Measurements from ENCODE around the gene TUT4.

Gene TUT4

GRCh38 chr1:52551507-52552235 is 1.2 kb downstream of the TUT4 start:
- no peak for TF ChIP-seq CTCF (IDR thresholded peaks at IDR 0.05; ENCODE audit: insufficient read depth, low read depth, low read length, missing control alignments)
- DNase-seq (ENCODE audit: low read depth) = peak; percentile 66
- peak overlapping the region; percentile 77 for H3K4me3 ChIP-seq (ENCODE audit: low read length)

GRCh38 chr1:52550447-52550846 is 2.4 kb downstream of the TUT4 start:
- H3K4me3 ChIP-seq (ENCODE audit: low read length) = no peak overlapping the region
- no peak for DNase-seq (ENCODE audit: low read depth)
- no peak for TF ChIP-seq CTCF (IDR thresholded peaks at IDR 0.05; ENCODE audit: insufficient read depth, low read depth, low read length, missing control alignments)

GRCh38 chr1:52549267-52549666 is 3.6 kb downstream of the TUT4 start:
- TF ChIP-seq CTCF (IDR thresholded peaks at IDR 0.05; ENCODE audit: insufficient read depth, low read depth, low read length, missing control alignments) = no peak
- DNase-seq (ENCODE audit: low read depth) = no peak
- H3K4me3 ChIP-seq (ENCODE audit: low read length) = no peak overlapping the region

- TF ChIP-seq CTCF (IDR thresholded peaks at IDR 0.05; ENCODE audit: insufficient read depth, low read depth, low read length, missing control alignments) = no peak
- no peak overlapping the region for H3K4me3 ChIP-seq (ENCODE audit: low read length)
- no peak for DNase-seq (ENCODE audit: low read depth)
Observed at GRCh38 chr1:52546852-52547251, 6.0 kb downstream of the TUT4 start.

DNA sequence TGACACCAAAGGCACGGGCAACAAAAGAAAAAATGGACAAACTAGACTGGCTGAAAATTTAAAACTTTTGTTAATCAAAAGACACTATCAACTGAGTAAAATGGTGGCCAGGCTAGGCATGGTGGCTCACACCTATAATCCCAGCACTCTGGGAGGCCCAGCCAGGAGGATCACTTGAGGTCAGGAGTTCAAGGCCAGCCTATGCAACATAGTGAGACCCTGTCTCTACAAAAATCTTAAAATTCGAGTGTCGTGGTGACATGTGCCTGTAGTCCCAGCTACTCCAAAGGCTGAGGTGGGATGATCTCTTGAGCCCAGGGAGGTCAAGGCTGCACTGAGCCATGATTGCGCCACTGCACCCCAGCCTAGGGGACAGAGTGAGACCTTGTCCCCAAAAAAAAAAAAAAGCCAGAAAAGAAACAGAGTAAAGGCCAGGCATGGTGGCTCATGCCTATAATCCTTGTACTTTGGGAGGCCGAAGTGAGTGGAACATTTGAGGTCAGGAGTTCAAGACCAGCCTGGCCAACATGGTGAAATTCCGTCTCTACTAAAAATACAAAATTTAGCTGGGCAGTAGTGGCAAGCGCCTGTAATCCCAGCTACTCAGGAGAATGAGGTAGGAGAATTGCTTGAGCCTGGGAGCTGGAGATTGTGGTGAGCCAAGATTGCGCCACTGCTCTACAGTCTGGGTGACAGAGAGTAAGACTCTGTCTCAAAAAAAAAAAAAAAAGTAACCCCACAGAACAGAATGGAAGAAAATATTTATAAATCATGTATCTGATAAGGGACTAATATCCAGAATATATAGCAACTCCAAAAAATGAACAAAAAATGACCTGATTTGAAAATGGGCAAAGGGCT is 8.0 kb downstream of the TUT4 start:
- no peak overlapping the region for H3K4me3 ChIP-seq (ENCODE audit: low read length)
- DNase-seq (ENCODE audit: low read depth) = no peak
- TF ChIP-seq CTCF (IDR thresholded peaks at IDR 0.05; ENCODE audit: insufficient read depth, low read depth, low read length, missing control alignments) = no peak

DNA sequence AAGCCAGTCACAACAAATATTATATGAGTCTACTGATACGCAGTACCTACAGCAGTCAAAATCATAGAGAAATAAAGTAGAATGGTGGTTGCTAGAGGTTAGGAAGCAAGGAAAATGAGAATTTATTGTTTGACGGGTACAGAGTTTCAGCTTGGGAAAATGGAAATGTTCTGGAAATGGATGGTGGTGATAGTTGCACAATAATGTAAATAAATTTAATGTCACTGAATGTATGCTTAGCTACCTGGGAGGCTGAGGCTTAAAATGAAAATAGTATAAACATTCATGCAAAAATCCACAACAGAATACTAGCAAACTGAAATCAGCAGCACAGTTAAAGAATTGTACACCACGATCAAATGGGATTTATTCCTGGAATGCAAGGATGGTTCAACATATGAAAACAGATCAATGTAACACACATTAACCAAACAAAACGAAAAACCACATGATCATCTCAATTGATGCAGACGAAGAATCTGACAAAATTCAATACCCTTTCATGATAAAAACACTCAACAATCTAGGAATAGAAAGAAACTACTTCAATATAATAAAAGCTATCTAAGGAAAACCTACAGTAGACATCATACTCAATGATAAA is 10.7 kb downstream of the TUT4 start:
- TF ChIP-seq CTCF (IDR thresholded peaks at IDR 0.05; ENCODE audit: insufficient read depth, low read depth, low read length, missing control alignments) = no peak
- DNase-seq (ENCODE audit: low read depth) = no peak
- no peak overlapping the region for H3K4me3 ChIP-seq (ENCODE audit: low read length)
